Cardiac muscle cell (in vitro differentiated cells and primary cell): ENCODE measurements around the gene TTLL10. TPM values are rescaled to one million over a fixed set of nuclear protein-coding genes. Genes with fewer than 3 reads are reported as not detected.

Experiments used
- DNase-seq, 2 donors: peaks; one replicate each; pipeline versions ENCODE4 v3.0.0 to v3.0.0-alpha.2; 2010 to 2017; ENCODE audit warnings: low read depth in 1 of 2, low spot score in 1 of 2
- H3K27ac ChIP-seq: fragments of 200-600 bp; sonication (generic); 2 replicates; pipeline ENCODE4 v1.5.1; 2016
- H3K27me3 ChIP-seq: fragments of 200-600 bp; sonication (generic); 2 replicates; pipeline ENCODE4 v1.6.0; 2016; ENCODE audit warnings: control low read depth
- H3K36me3 ChIP-seq: fragments of 200-600 bp; sonication (generic); 2 replicates; pipeline ENCODE4 v1.5.1; 2016; ENCODE audit warnings: control low read depth
- H3K4me1 ChIP-seq: fragments of 200-600 bp; sonication (generic); 2 replicates; pipeline ENCODE4 v1.8.1; 2017; ENCODE audit warnings: low read depth, mild to moderate bottlenecking, mixed run types
- H3K4me3 ChIP-seq: fragments of 200-600 bp; sonication (generic); 2 replicates; pipeline ENCODE4 v1.5.1; 2016; ENCODE audit warnings: mild to moderate bottlenecking
- H3K9me3 ChIP-seq: fragments of 200-600 bp; sonication (generic); 2 replicates; pipeline ENCODE4 v1.5.1; 2017; ENCODE audit warnings: low read depth, mild to moderate bottlenecking, control low read depth
- polyA plus RNA-seq: library from polyadenylated mRNA; unstranded; fragments of >200 nt; fragmentation: Nextera tagmentation; extraction: Ambion mirVana; gene quantifications from 2 replicates; pipeline ENCODE4 v1.2.1, GENCODE V29; 2016
- total RNA-seq: library from RNA; depleted of rRNA; stranded (reverse); fragments of >200 nt; gene quantifications from 2 replicates; pipeline ENCODE4 v1.2.3, GENCODE V29; 2016
- TF ChIP-seq, protein P1 (sequence below): IDR thresholded peaks from 2 replicates; pipeline ENCODE4 v1.5.1; 2012; ENCODE audit warnings: low read depth, mild to moderate bottlenecking, low read length

The TTLL10 gene
- total and polyA plus RNA-seq, 2 experiments from 2014 or later: 0.31 TPM; not detected in 1

DNA sequence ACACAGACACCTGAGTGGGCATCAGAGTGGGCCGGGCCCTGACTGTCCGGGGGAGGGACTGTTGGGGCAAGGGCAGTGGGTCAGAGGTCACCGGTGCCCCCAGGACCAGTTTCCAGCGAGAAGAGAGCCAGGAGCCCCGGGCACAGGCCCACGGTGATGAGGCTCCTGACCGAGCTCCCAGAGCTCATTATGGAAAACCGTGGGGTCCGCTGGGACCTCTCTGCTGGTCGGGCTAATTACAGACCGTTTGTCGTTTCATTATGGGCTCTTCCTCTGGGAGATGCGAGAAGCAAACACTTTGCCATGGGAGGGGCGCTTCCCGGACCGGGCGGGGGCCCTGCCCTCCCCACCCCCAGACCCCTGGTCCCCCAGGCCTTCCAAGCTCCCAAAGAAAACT, 12.0 kb upstream of the TTLL10 start:
- Histone ChIP-seq H3K27me3 (peaks cover 13% of the 10 kb centered on the region), H3K4me3 (no peak overlapping the region), H3K27ac (no peak overlapping the region), H3K9me3 (no peaks in the 10 kb centered on the region), H3K4me1 (peaks cover 9% of the 10 kb centered on the region), H3K36me3 (no peaks in the 10 kb centered on the region)
- TF ChIP-seq, protein P1, sequence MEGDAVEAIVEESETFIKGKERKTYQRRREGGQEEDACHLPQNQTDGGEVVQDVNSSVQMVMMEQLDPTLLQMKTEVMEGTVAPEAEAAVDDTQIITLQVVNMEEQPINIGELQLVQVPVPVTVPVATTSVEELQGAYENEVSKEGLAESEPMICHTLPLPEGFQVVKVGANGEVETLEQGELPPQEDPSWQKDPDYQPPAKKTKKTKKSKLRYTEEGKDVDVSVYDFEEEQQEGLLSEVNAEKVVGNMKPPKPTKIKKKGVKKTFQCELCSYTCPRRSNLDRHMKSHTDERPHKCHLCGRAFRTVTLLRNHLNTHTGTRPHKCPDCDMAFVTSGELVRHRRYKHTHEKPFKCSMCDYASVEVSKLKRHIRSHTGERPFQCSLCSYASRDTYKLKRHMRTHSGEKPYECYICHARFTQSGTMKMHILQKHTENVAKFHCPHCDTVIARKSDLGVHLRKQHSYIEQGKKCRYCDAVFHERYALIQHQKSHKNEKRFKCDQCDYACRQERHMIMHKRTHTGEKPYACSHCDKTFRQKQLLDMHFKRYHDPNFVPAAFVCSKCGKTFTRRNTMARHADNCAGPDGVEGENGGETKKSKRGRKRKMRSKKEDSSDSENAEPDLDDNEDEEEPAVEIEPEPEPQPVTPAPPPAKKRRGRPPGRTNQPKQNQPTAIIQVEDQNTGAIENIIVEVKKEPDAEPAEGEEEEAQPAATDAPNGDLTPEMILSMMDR: no peak
- DNase-seq: no peak

DNA sequence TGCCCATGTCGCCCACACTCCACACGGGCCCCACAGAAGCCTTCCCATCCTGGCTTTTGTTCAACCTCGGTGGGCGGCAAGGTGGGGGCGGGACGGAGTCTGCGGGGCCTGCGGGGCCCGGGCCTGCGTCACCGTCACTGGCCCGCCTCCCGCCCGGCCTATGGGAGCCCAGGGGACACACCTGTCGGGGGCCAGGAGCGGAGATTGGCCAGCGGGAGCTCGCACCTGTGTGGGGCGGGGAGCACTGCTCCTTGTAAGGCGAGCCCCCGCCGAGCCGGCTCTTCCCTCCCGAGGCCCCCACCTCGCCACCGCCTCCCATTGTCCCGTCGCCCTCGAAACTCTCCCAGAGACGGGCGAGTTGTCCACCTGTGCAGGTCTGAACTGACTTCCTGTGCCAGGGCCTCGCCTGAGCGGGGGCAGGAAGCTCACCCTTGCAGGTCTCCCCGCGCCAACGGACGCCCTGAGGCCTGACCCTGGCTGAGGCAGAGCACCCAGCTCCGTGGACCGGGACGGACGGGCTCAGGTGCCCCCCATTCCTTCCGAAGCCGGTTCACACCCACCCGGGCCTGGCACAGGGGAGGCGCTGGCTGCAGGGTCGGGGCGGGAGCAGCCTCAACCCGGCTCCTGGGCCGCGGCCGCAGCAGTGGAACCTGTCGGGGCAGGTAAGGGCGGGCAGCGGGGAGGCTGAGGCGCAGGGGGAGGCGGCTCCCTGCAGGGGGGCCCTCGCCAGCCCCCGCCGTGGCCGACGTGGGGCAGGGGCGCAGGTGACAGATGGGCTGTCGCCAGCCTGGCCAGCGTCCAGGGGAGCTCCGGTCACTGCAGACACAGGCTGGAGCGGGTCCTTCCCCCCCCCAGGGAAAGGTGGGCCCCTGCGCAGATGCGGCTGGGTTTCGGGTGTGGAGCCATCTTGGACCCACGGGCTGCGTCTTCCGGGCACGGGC, 10.8 kb upstream of the TTLL10 start:
- H3K27ac ChIP-seq: no peak overlapping the region
- DNase-seq: no peak
- peaks cover 13% of the 10 kb centered on the region for H3K27me3 ChIP-seq
- H3K4me3 ChIP-seq: no peak overlapping the region
- H3K9me3 ChIP-seq: no peaks in the 10 kb centered on the region
- peaks cover 6% of the 10 kb centered on the region for H3K4me1 ChIP-seq
- no peaks in the 10 kb centered on the region for H3K36me3 ChIP-seq
- TF ChIP-seq, protein P1: no peak

DNA sequence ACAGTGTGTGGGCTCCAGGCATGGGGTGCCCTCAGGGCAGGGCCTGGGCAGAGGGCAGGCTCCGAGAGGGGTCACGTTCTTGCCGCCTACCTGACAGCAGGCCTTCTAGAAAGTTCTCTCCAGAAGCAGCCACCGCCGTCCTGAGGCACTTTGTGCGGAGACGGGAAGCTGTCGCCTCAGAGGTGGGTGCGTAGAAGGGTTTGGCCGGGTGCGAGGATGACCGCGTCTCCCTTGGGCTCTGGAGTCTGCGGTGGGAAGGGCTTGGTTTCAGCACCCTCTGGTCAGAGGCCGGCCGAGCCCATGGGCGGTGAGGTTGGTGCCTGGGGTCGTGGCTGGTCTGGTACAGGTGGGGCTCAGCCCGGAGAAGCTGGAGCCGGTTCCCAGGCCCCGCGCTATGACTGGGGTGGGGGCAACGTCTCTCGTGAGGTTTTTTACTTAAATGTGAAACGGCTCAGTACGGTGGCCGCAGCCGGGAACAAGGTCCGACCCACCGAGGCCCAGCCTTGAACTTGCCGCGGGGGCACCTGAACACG, 10.1 kb upstream of the TTLL10 start:
- Histone ChIP-seq H3K27me3 (peaks cover 13% of the 10 kb centered on the region), H3K27ac (no peak overlapping the region), H3K9me3 (no peaks in the 10 kb centered on the region), H3K36me3 (no peaks in the 10 kb centered on the region), H3K4me1 (no peaks in the 10 kb centered on the region), H3K4me3 (no peak overlapping the region)
- TF ChIP-seq, protein P1: no peak
- DNase-seq: no peak

DNA sequence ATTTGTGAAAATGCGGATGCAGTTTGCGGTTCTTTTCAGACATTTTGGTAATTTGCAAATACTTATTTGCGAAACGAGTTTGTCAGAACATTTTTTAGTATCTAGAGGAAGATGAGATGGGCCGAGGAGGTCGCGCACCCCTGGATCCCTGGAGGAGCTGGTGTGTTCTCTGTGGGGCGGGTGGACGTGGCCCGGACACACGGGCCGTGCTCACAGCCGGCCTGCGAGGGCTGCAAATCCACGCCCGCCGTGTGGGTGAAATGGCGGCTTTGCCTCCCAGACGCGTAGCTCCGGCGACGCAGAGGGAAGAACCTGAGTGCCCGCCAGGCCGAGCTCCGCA, 9.3 kb upstream of the TTLL10 start:
- no peak overlapping the region for H3K4me3 ChIP-seq

DNA sequence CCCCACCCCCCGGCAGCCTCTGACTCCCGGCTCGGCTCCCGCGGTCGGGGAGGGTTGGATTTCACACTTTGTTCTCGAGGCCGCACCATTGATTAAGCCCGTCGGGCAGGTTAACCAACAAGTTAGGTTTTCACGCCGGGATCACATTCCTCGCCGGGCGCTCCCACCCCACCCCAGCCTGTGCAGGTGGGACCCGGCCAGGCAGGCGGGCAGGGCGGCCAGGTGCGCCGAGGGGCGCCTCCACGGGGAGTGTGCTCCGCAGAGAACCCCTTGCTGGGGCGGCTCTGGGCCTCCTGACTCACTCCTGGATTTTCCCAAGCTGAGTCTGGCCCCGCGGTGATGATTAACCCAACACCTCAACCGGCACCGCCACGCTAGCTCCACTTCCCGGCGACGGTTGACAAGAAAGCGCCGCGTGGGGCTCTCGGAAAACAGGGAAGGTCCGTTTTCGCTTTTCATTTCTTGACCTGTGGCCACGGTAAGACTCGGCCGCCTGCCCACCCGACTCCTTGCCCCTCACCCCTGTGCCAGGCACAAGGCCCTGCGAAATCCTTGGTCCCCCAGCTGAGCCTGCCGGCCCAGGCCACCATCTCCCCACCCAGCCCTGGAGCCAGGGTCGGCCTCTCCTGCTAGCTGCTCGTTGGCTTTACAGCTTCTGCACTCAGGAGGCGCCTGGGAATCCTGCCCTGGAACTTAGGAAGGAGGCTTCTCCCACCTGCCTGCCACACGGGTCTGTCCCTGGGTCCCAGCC, 8.8 kb upstream of the TTLL10 start:
- H3K36me3 ChIP-seq: no peaks in the 10 kb centered on the region
- peaks cover 13% of the 10 kb centered on the region for H3K27me3 ChIP-seq
- TF ChIP-seq, protein P1: no peak
- H3K4me3 ChIP-seq: no peak overlapping the region
- H3K9me3 ChIP-seq: no peaks in the 10 kb centered on the region
- no peak overlapping the region for H3K27ac ChIP-seq
- no peak for DNase-seq
- H3K4me1 ChIP-seq: no peaks in the 10 kb centered on the region

More for the DNA sequence above, 9.3 kb upstream of the TTLL10 start:
- H3K27ac ChIP-seq: no peak overlapping the region
- peaks cover 13% of the 10 kb centered on the region for H3K27me3 ChIP-seq
- no peaks in the 10 kb centered on the region for H3K4me1 ChIP-seq
- no peaks in the 10 kb centered on the region for H3K36me3 ChIP-seq
- H3K9me3 ChIP-seq: no peaks in the 10 kb centered on the region
- no peak for DNase-seq
- TF ChIP-seq, protein P1: no peak
